ENCODE data around the gene ETF1.
"Not testable (repeated sequence)": the region's sequence is repeated elsewhere in the genome, so short reads cannot be mapped to it uniquely, and the experiment has no call there.

The ETF1 gene

GRCh38 chr5:138490648-138491283, 52.3 kb downstream of the ETF1 start:
- no peak for DNase-seq (ENCODE audit: low spot score)

GRCh38 chr5:138489683-138490061, 53.4 kb downstream of the ETF1 start:
- no peak for DNase-seq (ENCODE audit: low spot score)

GRCh38 chr5:138488481-138488945, 54.5 kb downstream of the ETF1 start:
- DNase-seq (ENCODE audit: low spot score): peak; percentile 51

GRCh38 chr5:138482638-138483037, 60.4 kb downstream of the ETF1 start:
- DNase-seq (ENCODE audit: low spot score): no peak

DNA sequence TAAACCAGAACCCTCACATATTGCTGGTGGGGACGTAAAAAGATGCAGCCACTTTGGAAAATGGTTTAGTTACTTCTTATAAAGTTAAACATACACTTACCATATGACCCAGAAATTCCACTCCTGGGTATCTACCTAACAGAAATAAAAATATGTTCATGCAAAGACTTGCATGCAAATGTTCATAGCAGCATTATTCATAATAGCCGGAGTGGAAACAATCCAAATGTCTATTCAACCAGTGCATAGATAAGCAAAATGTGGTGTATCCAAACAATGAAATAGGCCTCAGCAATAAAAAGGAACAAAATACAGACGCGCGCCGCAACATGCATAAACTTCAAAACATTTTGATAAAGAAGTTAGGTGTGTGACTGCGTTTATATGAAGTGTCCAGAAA, 66.1 kb downstream of the ETF1 start:
- no peak for DNase-seq (ENCODE audit: low spot score)

- not testable (repeated sequence) for DNase-seq (ENCODE audit: low spot score)
Observed at GRCh38 chr5:138473151-138473550, 69.9 kb downstream of the ETF1 start.

GRCh38 chr5:138472353-138472752, 70.7 kb downstream of the ETF1 start:
- no peak for DNase-seq (ENCODE audit: low spot score)

DNA sequence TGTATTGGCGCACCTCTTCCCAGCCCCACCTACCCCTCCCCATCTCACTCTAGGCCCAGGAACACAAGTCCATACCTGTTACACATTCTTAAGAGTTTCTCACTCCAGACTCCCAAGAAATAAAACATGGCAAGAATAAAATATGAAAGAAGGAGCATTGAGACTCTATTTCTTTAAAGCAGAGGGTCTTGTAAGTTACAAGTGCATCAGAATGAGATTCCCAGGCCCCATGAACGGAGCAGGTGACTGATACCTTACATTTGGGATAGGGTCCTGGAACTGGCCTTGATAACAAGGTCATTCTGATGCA, 72.0 kb downstream of the ETF1 start:
- DNase-seq (ENCODE audit: low spot score): no peak

DNA sequence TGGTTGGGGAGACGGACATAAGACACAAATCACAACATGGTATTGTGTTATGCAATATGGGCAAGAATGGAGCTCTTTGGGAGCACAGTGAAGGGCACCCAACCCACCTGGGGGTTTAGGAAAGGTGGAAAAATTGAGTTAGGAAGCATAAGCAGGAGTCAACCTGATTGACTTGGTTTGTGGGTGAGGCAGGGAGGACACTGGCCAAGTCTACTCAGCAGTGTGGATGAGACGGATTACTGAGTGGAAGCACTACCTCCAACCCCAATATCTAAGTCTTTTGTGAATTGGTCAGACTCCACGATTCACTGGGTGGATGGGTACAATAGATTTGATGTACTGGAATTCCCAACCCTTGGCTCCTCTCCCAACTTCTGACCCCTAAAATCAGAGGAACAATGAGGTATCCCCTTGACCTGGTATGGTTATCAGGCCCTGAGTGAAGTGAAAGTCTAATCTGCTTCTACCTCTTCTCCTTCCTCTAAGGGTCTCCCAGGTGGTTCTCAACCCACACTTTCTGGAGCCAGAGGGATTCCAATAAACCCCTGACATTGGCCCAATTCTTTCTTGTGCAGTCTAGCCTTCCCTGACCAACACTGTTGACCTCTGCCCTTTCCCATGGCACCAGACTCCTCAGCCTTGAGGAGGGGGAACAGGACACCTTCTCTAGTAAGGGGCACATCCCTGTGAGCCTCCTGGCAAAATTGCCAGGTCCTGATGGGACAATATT, 72.5 kb downstream of the ETF1 start:
- DNase-seq (ENCODE audit: low spot score): peak; percentile 29

DNA sequence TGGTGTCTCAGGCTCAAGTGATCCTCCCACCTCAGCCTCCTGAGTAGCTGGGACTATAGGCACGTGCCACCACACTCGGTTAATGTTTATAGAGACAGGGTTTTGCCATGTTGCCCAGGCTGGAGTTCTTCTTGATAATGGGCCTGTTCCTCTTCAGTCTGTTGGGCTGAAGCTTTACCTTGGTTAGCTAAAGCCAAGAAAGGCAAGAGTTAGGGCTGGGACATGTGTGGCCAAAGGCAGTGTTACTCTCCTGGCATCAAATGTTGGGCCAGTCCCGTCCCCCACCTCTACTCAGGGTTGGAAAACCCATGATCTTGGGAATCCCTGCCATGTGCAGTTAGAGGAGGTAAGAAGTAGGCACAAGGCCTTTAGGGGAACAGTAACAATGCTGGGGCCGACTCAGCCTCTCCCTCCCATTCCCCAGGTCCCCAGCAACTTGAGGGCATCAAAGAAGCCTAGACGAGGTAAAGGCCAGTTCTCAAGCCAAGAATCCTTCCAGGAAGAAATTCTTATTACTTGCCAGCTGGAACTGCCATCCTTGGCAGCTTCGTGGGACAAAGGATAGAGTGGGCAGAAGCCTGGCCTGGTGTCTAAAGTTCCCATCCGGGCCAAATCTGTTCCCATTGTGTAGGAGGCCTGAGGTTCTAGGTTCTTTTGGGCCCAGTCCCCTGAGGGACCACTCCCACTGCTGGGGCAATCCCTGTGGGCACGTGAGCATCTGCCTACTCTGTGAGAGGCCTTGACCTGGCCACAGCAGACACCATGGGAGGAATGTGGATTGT, 73.3 kb downstream of the ETF1 start:
- DNase-seq (ENCODE audit: low spot score): peak; percentile 60

- DNase-seq (ENCODE audit: low spot score): no peak
Observed at GRCh38 chr5:138468966-138469539, 74.0 kb downstream of the ETF1 start.

- DNase-seq (ENCODE audit: low spot score): peak; percentile 28
Observed at GRCh38 chr5:138468133-138468965, 74.7 kb downstream of the ETF1 start.

DNA sequence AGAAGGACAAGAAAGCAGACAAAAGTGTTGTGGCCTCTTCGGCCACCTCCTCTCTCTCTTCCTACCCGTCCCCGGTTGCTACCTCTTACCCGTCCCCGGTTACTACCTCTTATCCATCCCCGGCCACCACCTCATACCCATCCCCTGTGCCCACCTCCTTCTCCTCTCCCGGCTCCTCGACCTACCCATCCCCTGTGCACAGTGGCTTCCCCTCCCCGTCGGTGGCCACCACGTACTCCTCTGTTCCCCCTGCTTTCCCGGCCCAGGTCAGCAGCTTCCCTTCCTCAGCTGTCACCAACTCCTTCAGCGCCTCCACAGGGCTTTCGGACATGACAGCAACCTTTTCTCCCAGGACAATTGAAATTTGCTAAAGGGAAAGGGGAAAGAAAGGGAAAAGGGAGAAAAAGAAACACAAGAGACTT, 75.3 kb downstream of the ETF1 start:
- peak; percentile 44 for DNase-seq (ENCODE audit: low spot score)

DNA sequence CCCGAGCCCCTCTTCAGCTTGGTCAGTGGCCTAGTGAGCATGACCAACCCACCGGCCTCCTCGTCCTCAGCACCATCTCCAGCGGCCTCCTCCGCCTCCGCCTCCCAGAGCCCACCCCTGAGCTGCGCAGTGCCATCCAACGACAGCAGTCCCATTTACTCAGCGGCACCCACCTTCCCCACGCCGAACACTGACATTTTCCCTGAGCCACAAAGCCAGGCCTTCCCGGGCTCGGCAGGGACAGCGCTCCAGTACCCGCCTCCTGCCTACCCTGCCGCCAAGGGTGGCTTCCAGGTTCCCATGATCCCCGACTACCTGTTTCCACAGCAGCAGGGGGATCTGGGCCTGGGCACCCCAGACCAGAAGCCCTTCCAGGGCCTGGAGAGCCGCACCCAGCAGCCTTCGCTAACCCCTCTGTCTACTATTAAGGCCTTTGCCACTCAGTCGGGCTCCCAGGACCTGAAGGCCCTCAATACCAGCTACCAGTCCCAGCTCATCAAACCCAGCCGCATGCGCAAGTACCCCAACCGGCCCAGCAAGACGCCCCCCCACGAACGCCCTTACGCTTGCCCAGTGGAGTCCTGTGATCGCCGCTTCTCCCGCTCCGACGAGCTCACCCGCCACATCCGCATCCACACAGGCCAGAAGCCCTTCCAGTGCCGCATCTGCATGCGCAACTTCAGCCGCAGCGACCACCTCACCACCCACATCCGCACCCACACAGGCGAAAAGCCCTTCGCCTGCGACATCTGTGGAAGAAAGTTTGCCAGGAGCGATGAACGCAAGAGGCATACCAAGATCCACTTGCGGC, 75.9 kb downstream of the ETF1 start:
- no peak for DNase-seq (ENCODE audit: low spot score)

- DNase-seq (ENCODE audit: low spot score): peak; percentile 72
Observed at GRCh38 chr5:138466125-138466899, 76.7 kb downstream of the ETF1 start.

DNA sequence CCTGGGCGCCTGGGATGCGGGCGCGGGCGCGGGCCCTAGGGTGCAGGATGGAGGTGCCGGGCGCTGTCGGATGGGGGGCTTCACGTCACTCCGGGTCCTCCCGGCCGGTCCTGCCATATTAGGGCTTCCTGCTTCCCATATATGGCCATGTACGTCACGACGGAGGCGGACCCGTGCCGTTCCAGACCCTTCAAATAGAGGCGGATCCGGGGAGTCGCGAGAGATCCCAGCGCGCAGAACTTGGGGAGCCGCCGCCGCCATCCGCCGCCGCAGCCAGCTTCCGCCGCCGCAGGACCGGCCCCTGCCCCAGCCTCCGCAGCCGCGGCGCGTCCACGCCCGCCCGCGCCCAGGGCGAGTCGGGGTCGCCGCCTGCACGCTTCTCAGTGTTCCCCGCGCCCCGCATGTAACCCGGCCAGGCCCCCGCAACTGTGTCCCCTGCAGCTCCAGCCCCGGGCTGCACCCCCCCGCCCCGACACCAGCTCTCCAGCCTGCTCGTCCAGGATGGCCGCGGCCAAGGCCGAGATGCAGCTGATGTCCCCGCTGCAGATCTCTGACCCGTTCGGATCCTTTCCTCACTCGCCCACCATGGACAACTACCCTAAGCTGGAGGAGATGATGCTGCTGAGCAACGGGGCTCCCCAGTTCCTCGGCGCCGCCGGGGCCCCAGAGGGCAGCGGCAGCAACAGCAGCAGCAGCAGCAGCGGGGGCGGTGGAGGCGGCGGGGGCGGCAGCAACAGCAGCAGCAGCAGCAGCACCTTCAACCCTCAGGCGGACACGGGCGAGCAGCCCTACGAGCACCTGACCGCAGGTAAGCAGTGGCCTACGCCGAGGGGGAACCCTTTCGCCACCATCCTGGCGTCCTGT, 77.5 kb downstream of the ETF1 start, which contains the start of gene EGR1:
Gene EGR1, plus strand, starts transcription at position 219 of the 864 bp plus-strand sequence. Its CDS starts 283 bp downstream, at position 502.
- peak; percentile 96 for DNase-seq (ENCODE audit: low spot score)

DNA sequence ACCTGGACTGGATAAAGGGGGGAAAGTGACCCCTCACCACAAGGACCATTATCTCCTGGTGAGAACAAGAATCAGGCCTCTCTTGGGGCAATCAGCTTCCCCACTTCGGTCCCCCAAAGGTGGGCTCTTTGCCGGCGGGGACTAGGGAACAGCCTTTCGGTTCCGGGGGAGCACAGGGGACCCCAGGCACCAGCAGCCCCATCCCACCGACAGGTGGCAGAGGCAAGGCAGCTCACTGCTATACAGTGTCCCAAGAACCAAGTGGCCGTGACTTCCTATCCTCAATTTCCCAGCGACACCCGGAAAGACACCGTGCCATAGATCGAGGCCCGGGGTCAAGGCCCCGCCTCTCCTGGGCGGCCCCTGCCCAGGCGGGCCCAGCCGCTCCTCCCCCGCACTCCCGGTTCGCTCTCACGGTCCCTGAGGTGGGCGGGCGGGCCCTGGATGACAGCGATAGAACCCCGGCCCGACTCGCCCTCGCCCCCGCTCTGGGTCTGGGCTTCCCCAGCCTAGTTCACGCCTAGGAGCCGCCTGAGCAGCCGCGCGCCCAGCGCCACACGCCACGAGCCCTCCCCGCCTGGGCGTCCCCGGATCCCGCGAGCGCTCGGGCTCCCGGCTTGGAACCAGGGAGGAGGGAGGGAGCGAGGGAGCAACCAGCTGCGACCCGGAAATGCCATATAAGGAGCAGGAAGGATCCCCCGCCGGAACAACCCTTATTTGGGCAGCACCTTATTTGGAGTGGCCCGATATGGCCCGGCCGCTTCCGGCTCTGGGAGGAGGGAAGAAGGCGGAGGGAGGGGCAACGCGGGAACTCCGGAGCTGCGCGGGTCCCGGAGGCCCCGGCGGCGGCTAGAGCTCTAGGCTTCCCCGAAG, 78.4 kb downstream of the ETF1 start:
- peak; percentile 99 for DNase-seq (ENCODE audit: low spot score)

DNA sequence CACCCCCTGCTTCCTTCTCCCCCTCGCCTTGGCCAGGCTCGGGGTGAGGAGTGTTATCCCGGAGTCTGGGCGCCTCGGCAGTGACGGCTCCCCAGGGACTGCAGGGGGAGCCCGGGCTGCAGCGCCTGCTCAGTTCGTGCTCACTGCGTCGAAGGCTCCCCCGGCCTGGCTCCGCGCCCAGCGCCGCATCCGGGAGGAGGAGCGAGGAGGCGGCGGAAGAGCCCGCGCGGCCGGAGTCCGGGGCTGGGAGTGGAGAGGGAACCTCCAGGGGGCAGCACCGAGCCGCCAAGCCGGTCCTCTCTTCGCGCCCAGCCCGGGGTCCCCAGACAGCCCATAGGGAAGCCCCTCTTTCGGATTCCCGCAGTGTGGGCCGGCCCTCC, 79.0 kb downstream of the ETF1 start:
- DNase-seq (ENCODE audit: low spot score): peak; percentile 97

Data from kidney tubule cell (primary cell).